ENCODE data around the gene RNF145. TPM values are rescaled to one million over a fixed set of nuclear protein-coding genes. Genes with fewer than 3 reads are reported as not detected.
A peak's percentile ranks its signal among the peaks of the same experiment; 100 is the strongest.

The RNF145 gene
- total and polyA plus RNA-seq, 2 of the 13 experiments (the other 11 are each of a cell fraction or from before 2014, with no cell fraction given), result 24.6 TPM

GRCh38 chr5:159257629-159258283 lies 48.4 kb upstream of the RNF145 start (continued):
- TF ChIP-seq ZBTB1 (CRISPR knock-in tag; IDR thresholded peaks at IDR 0.05; ENCODE audit: borderline replicate concordance), result no peak
- TF ChIP-seq MAZ (IDR thresholded peaks at IDR 0.05; ENCODE audit: borderline replicate concordance, low read depth, low read length), result no peak
- TF ChIP-seq MAZ (CRISPR knock-in tag; IDR thresholded peaks at IDR 0.05; ENCODE audit: low read depth), result no peak
- no peak for TF ChIP-seq RNF2 (conservative IDR thresholded peaks at IDR 0.05; ENCODE audit: low read depth)
- TF ChIP-seq ZNF577 (CRISPR knock-in tag; IDR thresholded peaks at IDR 0.05; ENCODE audit: borderline replicate concordance, low read depth), result no peak
- no peak for TF ChIP-seq SMYD3 (CRISPR knock-in tag; IDR thresholded peaks at IDR 0.05)
- no peak for TF ChIP-seq IKZF4 (CRISPR knock-in tag; IDR thresholded peaks at IDR 0.05; ENCODE audit: borderline replicate concordance, low read depth, not compliant biosample characterization)
- TF ChIP-seq TRIM24 (CRISPR knock-in tag; IDR thresholded peaks at IDR 0.05), result no peak
- TF ChIP-seq ZMYM2 (CRISPR knock-in tag; IDR thresholded peaks at IDR 0.05), result no peak
- no peak for TF ChIP-seq ZNF484 (CRISPR knock-in tag; IDR thresholded peaks at IDR 0.05; ENCODE audit: borderline replicate concordance, low read depth)
- TF ChIP-seq ESRRA (CRISPR knock-in tag; IDR thresholded peaks at IDR 0.05; ENCODE audit: low read depth), result peak; percentile 60; the same call in 1 of the 2 replicates
- TF ChIP-seq ZNF605 (CRISPR knock-in tag; IDR thresholded peaks at IDR 0.05), result no peak
- TF ChIP-seq ZNF331 (CRISPR knock-in tag; IDR thresholded peaks at IDR 0.05), result peak; percentile 21; the same call in 1 of the 2 replicates
- 0 out of 2 replicates have a peak, but pooled peaks have one; percentile 21 for TF ChIP-seq ZNF609 (CRISPR knock-in tag; IDR thresholded peaks at IDR 0.05; ENCODE audit: borderline replicate concordance)
- TF ChIP-seq DBP (CRISPR knock-in tag; IDR thresholded peaks at IDR 0.05; ENCODE audit: not compliant biosample characterization), result no peak
- TF ChIP-seq E2F2 (CRISPR knock-in tag; IDR thresholded peaks at IDR 0.05; ENCODE audit: borderline replicate concordance), result no peak
- 0 out of 2 replicates have a peak, but pooled peaks have one; percentile 30 for TF ChIP-seq ZNF503 (CRISPR knock-in tag; IDR thresholded peaks at IDR 0.05)
- peak; percentile 30; the same call in 1 of the 2 replicates for TF ChIP-seq KAT8 (CRISPR knock-in tag; IDR thresholded peaks at IDR 0.05)

Data from HepG2 (cell line).